ENCODE data around the gene HS6ST2. TPM values are rescaled to one million over a fixed set of nuclear protein-coding genes. Genes with fewer than 3 reads are reported as not detected.

The HS6ST2 gene
- total RNA-seq, 2 donors from 2014 or later, result 0.12 to 0.19 TPM

- DNase-seq, result no peak
- ATAC-seq (replicated peaks in 1 of 2), result no peak
- Mint-ChIP-seq H3K9me3 (no peaks in the 10 kb centered on the region), H3K27me3 (ENCODE audit: low read depth) (peaks cover 43% of the 10 kb centered on the region), H3K4me1 (ENCODE audit: low read depth) (no peaks in the 10 kb centered on the region), H3K27ac (no peak overlapping the region), H3K4me3 (no peak overlapping the region), H3K36me3 (ENCODE audit: insufficient read depth in 2 of 2) (no peaks in the 10 kb centered on the region)
Observed at GRCh38 chrX:132590350-132591026, 367.9 kb downstream of the HS6ST2 start.

GRCh38 chrX:132584936-132585335 lies 373.5 kb downstream of the HS6ST2 start:
- Mint-ChIP-seq H3K4me1 (ENCODE audit: low read depth) (no peaks in the 10 kb centered on the region), H3K9me3 (no peaks in the 10 kb centered on the region), H3K4me3 (no peak overlapping the region), H3K36me3 (ENCODE audit: insufficient read depth in 2 of 2) (no peaks in the 10 kb centered on the region), H3K27ac (no peak overlapping the region), H3K27me3 (ENCODE audit: low read depth) (peaks cover 67% of the 10 kb centered on the region)
- DNase-seq, result no peak
- ATAC-seq (replicated peaks in 1 of 2), result no peak

GRCh38 chrX:132576939-132577338 lies 381.5 kb downstream of the HS6ST2 start:
- no peaks in the 10 kb centered on the region for H3K36me3 Mint-ChIP-seq (ENCODE audit: insufficient read depth in 2 of 2)
- DNase-seq, result no peak
- no peak for ATAC-seq (replicated peaks in 1 of 2)
- H3K27me3 Mint-ChIP-seq (ENCODE audit: low read depth), result peaks cover 33% of the 10 kb centered on the region
- no peak overlapping the region for H3K27ac Mint-ChIP-seq
- no peak overlapping the region for H3K4me3 Mint-ChIP-seq
- H3K4me1 Mint-ChIP-seq (ENCODE audit: low read depth), result no peaks in the 10 kb centered on the region
- H3K9me3 Mint-ChIP-seq, result no peaks in the 10 kb centered on the region

Other genes starting within 250 kb of the HS6ST2 start
- not detected for gene USP26, start 138.5 kb upstream of the HS6ST2 start, total RNA-seq